ENCODE results near the gene CFAP69. TPM values are rescaled to one million over a fixed set of nuclear protein-coding genes. Genes with fewer than 3 reads are reported as not detected.

The CFAP69 gene
- total RNA-seq, 1 donor from 2014 or later, result 2.6 TPM

DNA sequence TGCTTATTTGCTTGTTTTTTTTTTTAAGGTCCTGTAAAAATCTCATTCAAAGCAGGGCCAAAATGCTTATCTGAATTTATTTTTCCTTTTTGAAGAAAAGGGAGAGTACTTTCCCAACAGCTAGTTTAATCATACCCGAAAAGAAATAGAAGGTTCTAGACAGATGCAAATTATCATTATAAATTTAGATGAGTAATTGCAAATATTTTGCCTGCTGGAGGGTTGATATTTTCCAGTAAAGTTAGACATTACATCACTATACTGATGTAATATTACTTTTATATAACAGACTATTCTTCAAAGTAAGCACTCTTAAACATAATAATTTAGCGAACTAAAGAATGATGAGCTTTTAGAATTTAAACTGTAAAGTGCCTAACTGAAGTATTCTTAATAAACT lies 14.1 kb upstream of the CFAP69 start:
- Histone ChIP-seq H3K4me1 (ENCODE audit: control insufficient read depth in 3 of 3, insufficient read depth in 3 of 3, low read length in 3 of 3) (no peaks in the 10 kb centered on the region), H3K27ac (ENCODE audit: low read depth, low read length) (no peak overlapping the region), H3K27me3 (ENCODE audit: control insufficient read depth in 3 of 3, insufficient read depth in 3 of 3, low read length in 3 of 3) (no peaks in the 10 kb centered on the region), H3K4me3 (ENCODE audit: low read length in 3 of 3) (no peak overlapping the region), H3K36me3 (ENCODE audit: control insufficient read depth in 3 of 3, insufficient read depth in 3 of 3, low read length in 3 of 3) (no peaks in the 10 kb centered on the region), H3K9me3 (ENCODE audit: control insufficient read depth in 3 of 3, low read length in 3 of 3) (no peaks in the 10 kb centered on the region), H3K9ac (ENCODE audit: low read depth in 1 of 3, low read length in 3 of 3) (no peak overlapping the region)

DNA sequence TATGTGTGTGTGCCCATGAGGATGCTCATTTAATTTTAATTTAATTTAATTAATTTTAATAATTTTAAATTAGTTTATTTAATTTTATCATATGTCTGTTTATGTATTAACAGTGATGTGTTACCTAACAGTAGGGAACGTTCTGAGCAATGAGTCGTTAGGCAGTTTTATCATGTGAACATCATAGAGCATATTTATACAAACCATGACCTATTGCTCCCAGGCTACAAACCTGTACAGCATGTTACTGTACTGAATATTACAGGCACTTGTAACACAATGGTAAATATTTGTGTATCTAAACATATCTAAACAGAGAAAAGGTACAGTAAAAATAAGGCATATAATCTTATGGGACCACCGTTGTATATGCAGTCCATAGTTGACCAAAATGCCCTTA lies 13.7 kb upstream of the CFAP69 start:
- H3K9me3 ChIP-seq (ENCODE audit: control insufficient read depth in 3 of 3, low read length in 3 of 3), result no peaks in the 10 kb centered on the region
- no peak overlapping the region for H3K9ac ChIP-seq (ENCODE audit: low read depth in 1 of 3, low read length in 3 of 3)
- no peaks in the 10 kb centered on the region for H3K27me3 ChIP-seq (ENCODE audit: control insufficient read depth in 3 of 3, insufficient read depth in 3 of 3, low read length in 3 of 3)
- H3K4me1 ChIP-seq (ENCODE audit: control insufficient read depth in 3 of 3, insufficient read depth in 3 of 3, low read length in 3 of 3), result no peaks in the 10 kb centered on the region
- no peak overlapping the region for H3K4me3 ChIP-seq (ENCODE audit: low read length in 3 of 3)
- H3K27ac ChIP-seq (ENCODE audit: low read depth, low read length), result no peak overlapping the region
- H3K36me3 ChIP-seq (ENCODE audit: control insufficient read depth in 3 of 3, insufficient read depth in 3 of 3, low read length in 3 of 3), result no peaks in the 10 kb centered on the region

DNA sequence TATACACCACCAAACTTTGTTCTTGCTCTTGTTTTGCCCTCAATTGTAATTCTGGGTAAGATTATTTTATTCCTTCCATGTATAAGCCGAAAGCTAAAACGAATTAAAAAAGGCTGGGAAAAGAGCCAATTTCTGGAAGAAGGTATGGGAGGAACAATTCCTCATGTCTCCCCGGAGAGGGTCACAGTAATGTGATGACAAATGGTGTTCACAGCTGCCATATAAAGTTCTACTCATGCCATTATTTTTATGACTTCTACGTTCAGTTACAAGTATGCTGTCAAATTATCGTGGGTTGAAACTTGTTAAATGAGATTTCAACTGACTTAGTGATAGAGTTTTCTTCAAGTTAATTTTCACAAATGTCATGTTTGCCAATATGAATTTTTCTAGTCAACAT lies 12.5 kb upstream of the CFAP69 start:
- Histone ChIP-seq H3K9ac (ENCODE audit: low read depth in 1 of 3, low read length in 3 of 3) (no peak overlapping the region), H3K36me3 (ENCODE audit: control insufficient read depth in 3 of 3, insufficient read depth in 3 of 3, low read length in 3 of 3) (no peaks in the 10 kb centered on the region), H3K27ac (ENCODE audit: low read depth, low read length) (no peak overlapping the region), H3K27me3 (ENCODE audit: control insufficient read depth in 3 of 3, insufficient read depth in 3 of 3, low read length in 3 of 3) (no peaks in the 10 kb centered on the region), H3K4me1 (ENCODE audit: control insufficient read depth in 3 of 3, insufficient read depth in 3 of 3, low read length in 3 of 3) (no peaks in the 10 kb centered on the region), H3K9me3 (ENCODE audit: control insufficient read depth in 3 of 3, low read length in 3 of 3) (no peaks in the 10 kb centered on the region), H3K4me3 (ENCODE audit: low read length in 3 of 3) (no peak overlapping the region)

DNA sequence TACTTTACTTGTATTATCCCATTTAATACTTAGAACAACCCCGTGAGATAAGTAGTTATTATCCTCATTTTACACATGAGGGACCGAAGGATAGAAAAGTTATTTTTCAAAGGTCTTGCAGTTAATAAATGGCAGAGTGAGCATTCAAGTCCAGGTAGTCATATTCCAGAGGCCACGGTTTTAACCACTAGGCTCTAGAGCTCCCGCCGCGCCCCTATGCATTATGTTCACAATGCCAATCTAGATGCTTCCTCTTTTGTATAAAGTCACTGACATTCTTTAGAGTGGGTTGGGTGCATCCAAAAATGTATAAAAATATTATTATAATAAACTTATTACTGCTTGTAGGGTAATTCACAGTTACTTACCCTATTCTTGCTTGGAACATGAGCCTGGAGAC lies 11.4 kb upstream of the CFAP69 start:
- Histone ChIP-seq H3K27me3 (ENCODE audit: control insufficient read depth in 3 of 3, insufficient read depth in 3 of 3, low read length in 3 of 3) (no peaks in the 10 kb centered on the region), H3K27ac (ENCODE audit: low read depth, low read length) (no peak overlapping the region), H3K4me1 (ENCODE audit: control insufficient read depth in 3 of 3, insufficient read depth in 3 of 3, low read length in 3 of 3) (no peaks in the 10 kb centered on the region), H3K36me3 (ENCODE audit: control insufficient read depth in 3 of 3, insufficient read depth in 3 of 3, low read length in 3 of 3) (no peaks in the 10 kb centered on the region), H3K9ac (ENCODE audit: low read depth in 1 of 3, low read length in 3 of 3) (no peak overlapping the region), H3K9me3 (ENCODE audit: control insufficient read depth in 3 of 3, low read length in 3 of 3) (no peaks in the 10 kb centered on the region), H3K4me3 (ENCODE audit: low read length in 3 of 3) (no peak overlapping the region)

DNA sequence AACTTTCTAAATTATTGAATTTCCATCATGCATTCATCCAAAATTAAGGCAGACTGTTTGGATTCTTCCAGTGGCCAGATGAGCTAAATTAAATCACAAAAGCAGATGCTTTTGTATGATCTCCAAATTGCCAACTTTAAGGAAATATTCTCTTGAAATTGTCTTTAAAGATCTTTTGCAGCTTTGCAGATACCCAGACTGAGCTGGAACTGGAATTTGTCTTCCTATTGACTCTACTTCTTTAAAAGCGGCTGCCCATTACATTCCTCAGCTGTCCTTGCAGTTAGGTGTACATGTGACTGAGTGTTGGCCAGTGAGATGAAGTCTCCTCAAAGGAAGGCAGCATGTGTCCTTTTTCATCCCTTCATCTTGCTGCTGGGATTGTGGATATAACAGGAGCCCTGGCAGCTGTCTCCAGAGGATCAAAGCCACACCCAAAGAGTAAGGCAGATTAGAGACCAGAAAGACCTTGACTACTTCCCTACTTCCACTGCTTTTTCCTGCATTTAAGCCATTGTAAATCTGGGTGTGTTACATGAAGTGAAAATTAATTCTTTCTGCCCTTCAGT lies 8.2 kb upstream of the CFAP69 start:
- Histone ChIP-seq H3K9me3 (ENCODE audit: control insufficient read depth in 3 of 3, low read length in 3 of 3) (no peaks in the 10 kb centered on the region), H3K27me3 (ENCODE audit: control insufficient read depth in 3 of 3, insufficient read depth in 3 of 3, low read length in 3 of 3) (no peaks in the 10 kb centered on the region), H3K27ac (ENCODE audit: low read depth, low read length) (no peak overlapping the region), H3K4me3 (ENCODE audit: low read length in 3 of 3) (no peak overlapping the region), H3K36me3 (ENCODE audit: control insufficient read depth in 3 of 3, insufficient read depth in 3 of 3, low read length in 3 of 3) (no peaks in the 10 kb centered on the region), H3K4me1 (ENCODE audit: control insufficient read depth in 3 of 3, insufficient read depth in 3 of 3, low read length in 3 of 3) (no peaks in the 10 kb centered on the region), H3K9ac (ENCODE audit: low read depth in 1 of 3, low read length in 3 of 3) (no peak overlapping the region)

DNA sequence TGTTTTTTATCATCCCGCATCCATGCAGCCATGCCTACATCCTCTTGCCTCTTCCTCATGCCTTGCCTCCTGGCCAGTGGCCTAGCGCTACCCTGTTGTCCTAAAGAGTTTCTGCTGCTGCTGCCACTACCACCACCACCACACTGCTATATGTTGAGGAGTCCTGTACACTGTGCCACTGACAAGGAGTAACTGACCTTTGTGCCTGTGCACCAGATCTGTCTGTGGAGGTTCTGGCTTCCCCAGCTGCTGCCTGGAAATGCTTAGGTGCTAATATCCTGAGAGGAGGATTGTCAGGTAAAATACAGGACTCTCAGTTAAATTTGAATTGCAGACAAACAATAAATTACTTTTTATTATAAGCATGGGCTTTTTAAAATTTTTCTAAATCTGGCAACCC lies 7.0 kb upstream of the CFAP69 start:
- H3K9ac ChIP-seq (ENCODE audit: low read depth in 1 of 3, low read length in 3 of 3), result no peak overlapping the region
- H3K27ac ChIP-seq (ENCODE audit: low read depth, low read length), result no peak overlapping the region
- no peak overlapping the region for H3K4me3 ChIP-seq (ENCODE audit: low read length in 3 of 3)
- no peaks in the 10 kb centered on the region for H3K4me1 ChIP-seq (ENCODE audit: control insufficient read depth in 3 of 3, insufficient read depth in 3 of 3, low read length in 3 of 3)
- no peaks in the 10 kb centered on the region for H3K9me3 ChIP-seq (ENCODE audit: control insufficient read depth in 3 of 3, low read length in 3 of 3)
- no peaks in the 10 kb centered on the region for H3K27me3 ChIP-seq (ENCODE audit: control insufficient read depth in 3 of 3, insufficient read depth in 3 of 3, low read length in 3 of 3)
- H3K36me3 ChIP-seq (ENCODE audit: control insufficient read depth in 3 of 3, insufficient read depth in 3 of 3, low read length in 3 of 3), result no peaks in the 10 kb centered on the region

DNA sequence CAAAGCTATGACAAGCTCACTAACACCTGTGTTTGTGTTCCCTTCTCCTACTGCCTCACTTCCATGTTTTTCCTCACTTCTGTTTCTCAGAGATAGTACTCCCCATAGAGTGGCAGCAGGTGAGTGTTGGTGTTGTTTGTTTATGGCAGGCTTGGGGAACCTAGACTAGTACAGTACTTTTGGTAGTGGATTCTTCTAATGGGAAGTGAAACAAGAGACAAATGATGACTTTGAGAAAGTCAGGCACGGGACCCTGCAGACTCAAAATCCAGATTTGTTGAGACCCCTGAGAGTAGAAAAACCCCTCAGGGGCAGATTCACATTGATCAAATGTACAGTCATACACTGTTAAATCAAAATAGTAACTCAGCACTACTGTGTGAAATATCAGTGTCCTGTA lies 6.4 kb upstream of the CFAP69 start:
- Histone ChIP-seq H3K4me3 (ENCODE audit: low read length in 3 of 3) (no peak overlapping the region), H3K27me3 (ENCODE audit: control insufficient read depth in 3 of 3, insufficient read depth in 3 of 3, low read length in 3 of 3) (no peaks in the 10 kb centered on the region), H3K9ac (ENCODE audit: low read depth in 1 of 3, low read length in 3 of 3) (no peak overlapping the region), H3K27ac (ENCODE audit: low read depth, low read length) (no peak overlapping the region), H3K36me3 (ENCODE audit: control insufficient read depth in 3 of 3, insufficient read depth in 3 of 3, low read length in 3 of 3) (no peaks in the 10 kb centered on the region), H3K9me3 (ENCODE audit: control insufficient read depth in 3 of 3, low read length in 3 of 3) (no peaks in the 10 kb centered on the region), H3K4me1 (ENCODE audit: control insufficient read depth in 3 of 3, insufficient read depth in 3 of 3, low read length in 3 of 3) (no peaks in the 10 kb centered on the region)

DNA sequence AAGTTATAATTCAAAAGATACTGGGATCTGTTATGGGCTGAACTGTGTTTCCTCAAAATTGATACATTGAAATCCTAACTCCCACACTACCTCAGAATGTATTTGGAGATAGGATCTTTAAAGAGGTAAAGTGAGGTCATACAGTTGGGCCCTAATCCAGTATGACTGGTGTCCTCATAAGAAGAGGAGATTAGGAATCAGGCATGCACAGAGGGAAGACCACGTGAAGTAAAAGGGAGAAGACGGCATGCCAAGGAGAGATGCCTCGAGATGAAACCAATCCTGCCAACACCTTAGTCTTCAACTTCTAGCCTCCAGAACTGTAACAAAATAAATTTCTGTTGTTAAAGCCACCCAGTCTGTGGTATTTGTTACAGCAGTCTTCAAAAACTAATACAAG lies 5.9 kb upstream of the CFAP69 start:
- Histone ChIP-seq H3K27me3 (ENCODE audit: control insufficient read depth in 3 of 3, insufficient read depth in 3 of 3, low read length in 3 of 3) (no peaks in the 10 kb centered on the region), H3K4me3 (ENCODE audit: low read length in 3 of 3) (no peak overlapping the region), H3K9ac (ENCODE audit: low read depth in 1 of 3, low read length in 3 of 3) (no peak overlapping the region), H3K27ac (ENCODE audit: low read depth, low read length) (no peak overlapping the region), H3K9me3 (ENCODE audit: control insufficient read depth in 3 of 3, low read length in 3 of 3) (no peaks in the 10 kb centered on the region), H3K4me1 (ENCODE audit: control insufficient read depth in 3 of 3, insufficient read depth in 3 of 3, low read length in 3 of 3) (peaks cover 0 to 1% (median under 1%) of the 10 kb centered on the region in 3 donors), H3K36me3 (ENCODE audit: control insufficient read depth in 3 of 3, insufficient read depth in 3 of 3, low read length in 3 of 3) (no peaks in the 10 kb centered on the region)

DNA sequence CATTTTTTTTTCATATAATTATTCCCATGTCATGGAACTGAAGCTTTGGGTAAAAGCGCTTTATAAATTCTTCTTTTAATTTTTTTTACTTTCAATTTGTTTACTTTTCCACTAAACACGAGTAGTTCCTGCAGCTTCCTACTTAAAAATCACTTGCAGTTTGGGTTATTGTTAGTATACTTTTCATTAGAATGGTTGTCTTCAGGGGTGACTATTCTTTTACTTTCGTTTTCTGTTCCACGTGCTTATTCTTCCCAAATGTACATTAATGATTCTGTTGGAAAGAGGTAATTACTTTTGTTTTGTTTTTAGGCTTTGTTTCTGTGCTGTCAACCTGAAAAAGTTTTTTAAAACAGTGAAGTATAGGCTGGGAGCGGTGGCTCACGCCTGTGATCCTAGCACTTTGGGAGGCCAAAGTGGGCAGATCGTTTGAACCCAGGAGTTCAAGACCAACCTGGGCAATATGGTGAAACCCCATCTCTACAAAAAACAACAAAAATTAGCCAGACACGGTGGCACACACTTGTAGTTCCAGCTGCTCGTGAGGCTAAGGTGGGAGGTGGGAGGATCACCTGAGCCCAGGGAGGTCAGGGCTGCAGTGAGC lies 5.2 kb upstream of the CFAP69 start:
- H3K9ac ChIP-seq (ENCODE audit: low read depth in 1 of 3, low read length in 3 of 3), result no peak overlapping the region
- H3K36me3 ChIP-seq (ENCODE audit: control insufficient read depth in 3 of 3, insufficient read depth in 3 of 3, low read length in 3 of 3), result no peaks in the 10 kb centered on the region
- H3K27ac ChIP-seq (ENCODE audit: low read depth, low read length), result no peak overlapping the region
- no peak overlapping the region for H3K4me3 ChIP-seq (ENCODE audit: low read length in 3 of 3)
- no peaks in the 10 kb centered on the region for H3K9me3 ChIP-seq (ENCODE audit: control insufficient read depth in 3 of 3, low read length in 3 of 3)
- H3K27me3 ChIP-seq (ENCODE audit: control insufficient read depth in 3 of 3, insufficient read depth in 3 of 3, low read length in 3 of 3), result no peaks in the 10 kb centered on the region
- H3K4me1 ChIP-seq (ENCODE audit: control insufficient read depth in 3 of 3, insufficient read depth in 3 of 3, low read length in 3 of 3), result peaks cover 4 to 8% (median 6%) of the 10 kb centered on the region in 3 donors

DNA sequence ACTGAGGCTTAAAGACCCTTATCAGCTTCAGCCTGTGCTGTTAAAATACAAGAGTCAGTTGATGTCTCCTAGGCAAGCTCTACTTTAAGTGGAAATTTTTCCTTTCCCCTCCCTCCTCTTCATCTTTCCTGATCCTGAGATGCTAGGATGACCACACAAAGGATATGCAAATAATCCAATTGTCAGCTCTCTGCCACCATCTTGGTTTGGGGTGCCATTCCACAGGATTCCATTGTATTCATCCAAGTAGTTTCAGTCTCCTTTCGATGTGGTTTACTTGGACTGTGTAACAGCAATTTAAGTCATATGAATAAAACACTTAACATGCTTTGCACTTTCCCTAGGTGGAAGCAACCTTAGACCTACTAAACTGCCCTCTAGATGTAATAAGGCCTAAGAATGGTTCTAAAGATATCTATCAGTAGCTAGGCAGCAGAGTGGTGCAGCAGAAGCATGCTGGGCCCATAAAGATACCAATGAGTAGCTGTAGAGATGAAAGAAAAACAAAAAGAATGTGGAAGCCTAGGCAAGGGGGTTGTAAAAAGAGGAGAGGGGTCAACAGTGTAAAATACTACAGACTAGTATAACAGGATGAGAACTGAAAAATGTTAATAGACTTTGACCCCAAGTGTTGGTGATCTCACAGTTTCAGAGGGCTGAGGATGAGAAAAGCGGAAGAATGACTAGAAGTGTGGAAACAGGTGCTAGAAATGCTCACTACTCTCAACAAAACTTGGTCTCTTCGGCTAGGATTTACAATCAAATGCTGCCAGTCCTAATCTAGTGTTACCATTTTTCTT lies 2.4 kb upstream of the CFAP69 start:
- H3K27ac ChIP-seq (ENCODE audit: low read depth, low read length), result no peak overlapping the region
- peaks cover 11 to 15% (median 12%) of the 10 kb centered on the region in 3 donors for H3K4me1 ChIP-seq (ENCODE audit: control insufficient read depth in 3 of 3, insufficient read depth in 3 of 3, low read length in 3 of 3)
- no peak overlapping the region for H3K4me3 ChIP-seq (ENCODE audit: low read length in 3 of 3)
- no peak overlapping the region for H3K9ac ChIP-seq (ENCODE audit: low read depth in 1 of 3, low read length in 3 of 3)
- no peaks in the 10 kb centered on the region for H3K36me3 ChIP-seq (ENCODE audit: control insufficient read depth in 3 of 3, insufficient read depth in 3 of 3, low read length in 3 of 3)
- no peaks in the 10 kb centered on the region for H3K27me3 ChIP-seq (ENCODE audit: control insufficient read depth in 3 of 3, insufficient read depth in 3 of 3, low read length in 3 of 3)
- H3K9me3 ChIP-seq (ENCODE audit: control insufficient read depth in 3 of 3, low read length in 3 of 3), result no peaks in the 10 kb centered on the region
